Occipital lobe (tissue), 2 donors: Measurements from ENCODE around the gene FANCD2OS. TPM values are rescaled to one million over a fixed set of nuclear protein-coding genes. Genes with fewer than 3 reads are reported as not detected.
A peak's percentile ranks its signal among the peaks of the same experiment; 100 is the strongest.
"Not testable (repeated sequence)": the region's sequence is repeated elsewhere in the genome, so short reads cannot be mapped to it uniquely, and the experiment has no call there.

Experiments used
- DNase-seq: peaks from one replicate; lab custom pipeline; 2025; lab: John Stamatoyannopoulos, UW
- total RNA-seq: library from RNA; depleted of rRNA; stranded (reverse); fragments of >200 nt; gene quantifications from one replicate; pipeline ENCODE4 v1.2.3, GENCODE V29; 2014

FANCD2OS gene, protein sequence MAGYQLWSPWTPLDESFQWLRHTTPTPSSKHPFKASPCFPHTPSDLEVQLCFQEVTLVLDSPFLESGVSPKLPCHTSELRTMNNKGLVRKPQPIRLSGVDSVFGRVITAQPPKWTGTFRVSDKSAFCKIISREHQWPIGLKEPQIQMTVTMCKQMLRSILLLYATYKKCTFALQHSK
- not detected for total RNA-seq

DNA sequence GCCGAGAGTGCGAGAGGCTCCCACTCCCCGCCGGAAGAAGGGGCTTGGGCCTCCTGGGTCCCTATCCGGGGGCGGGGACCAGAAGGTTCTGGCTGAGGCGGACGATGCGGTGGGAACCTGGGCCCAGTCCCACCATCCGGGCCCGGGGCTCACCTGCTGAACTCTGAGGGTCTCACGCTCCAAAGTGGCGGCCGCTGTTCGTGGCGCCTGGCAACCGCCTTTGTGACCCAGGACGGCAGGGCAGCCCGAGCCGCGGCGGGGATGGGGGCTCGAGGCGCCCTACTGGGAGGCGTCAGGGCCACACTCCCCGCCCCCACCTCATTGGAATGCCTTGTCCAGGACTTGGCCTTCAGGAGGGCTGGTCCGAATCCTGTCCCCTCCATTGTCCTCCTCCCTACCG lies at the start of gene FANCD2OS:
FANCD2OS (minus strand) TSS at position 165 of the 400 bp plus-strand sequence. CDS start 3,481 bp downstream, outside the sequence.
- DNase-seq, result no peak

GRCh38 chr3:10157031-10157430 lies 49.0 kb upstream of the FANCD2OS start:
- DNase-seq, result no peak

GRCh38 chr3:10155658-10156057 lies 47.6 kb upstream of the FANCD2OS start:
- DNase-seq, result no peak

GRCh38 chr3:10155123-10155472 lies 47.0 kb upstream of the FANCD2OS start:
- no peak for DNase-seq

DNA sequence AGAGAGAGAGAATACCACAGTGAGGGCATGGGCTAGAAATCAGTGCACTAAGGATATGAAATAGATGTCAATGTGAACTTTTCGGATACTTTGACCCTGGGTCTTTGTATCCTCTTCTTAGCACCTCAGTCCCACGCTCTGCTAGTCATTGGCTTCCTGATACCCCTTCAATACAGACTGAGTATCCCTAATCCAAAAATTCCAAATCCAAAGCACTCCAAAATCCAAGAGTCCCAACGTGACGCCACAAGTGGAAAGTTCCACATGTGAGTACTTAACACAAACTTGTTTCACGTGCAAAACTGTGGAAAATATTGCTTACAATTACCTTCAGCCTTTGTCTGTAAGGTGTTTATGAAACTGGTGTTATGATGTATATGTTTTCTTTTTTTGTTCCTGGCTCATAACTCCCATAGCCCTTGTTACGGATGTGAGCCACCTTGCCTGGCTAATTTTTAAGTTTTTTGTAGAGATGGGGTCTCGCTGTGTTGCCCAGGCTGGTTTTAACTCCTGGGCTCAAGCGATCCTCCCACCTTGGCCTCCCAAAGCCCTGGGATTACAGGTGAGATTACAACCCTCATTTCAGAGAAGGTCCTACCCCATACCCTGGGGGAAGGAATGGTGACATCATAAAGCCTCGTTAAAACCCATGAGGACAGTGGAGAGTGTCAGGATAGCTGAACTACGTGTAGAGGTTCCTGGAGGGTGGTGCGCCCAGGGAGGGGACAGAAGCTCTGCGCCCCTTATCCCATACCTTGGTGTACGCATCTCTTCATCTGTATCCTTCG lies 46.5 kb upstream of the FANCD2OS start:
- no peak for DNase-seq

DNA sequence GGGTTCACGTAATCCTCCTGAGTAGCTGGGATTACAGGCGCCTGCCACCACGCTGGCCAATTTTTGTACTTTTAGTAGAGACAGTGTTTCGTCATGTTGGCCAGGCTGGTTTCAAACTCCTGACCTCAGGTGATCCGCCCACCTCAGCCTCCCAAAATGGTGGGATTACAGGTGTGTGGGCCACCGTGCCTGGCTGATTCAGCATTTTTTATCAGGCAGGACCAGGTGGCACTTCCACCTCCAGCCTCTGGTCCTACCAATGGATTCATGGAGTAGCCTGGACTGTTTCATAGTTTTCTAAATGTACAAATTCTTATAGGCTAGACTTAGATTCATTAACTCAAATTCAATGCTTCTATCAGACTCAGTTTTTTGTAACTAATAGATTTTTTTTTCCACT lies 42.9 kb upstream of the FANCD2OS start:
- no peak for DNase-seq

- DNase-seq, result no peak
These were observed 41.2 kb upstream of the FANCD2OS start for GRCh38 chr3:10149226-10149625.

GRCh38 chr3:10145685-10146084 lies 37.6 kb upstream of the FANCD2OS start:
- no peak for DNase-seq

- DNase-seq, result no peak
These were observed 34.9 kb upstream of the FANCD2OS start for GRCh38 chr3:10142707-10143560.

- no peak for DNase-seq
These were observed 33.0 kb upstream of the FANCD2OS start for GRCh38 chr3:10140996-10141546.

DNA sequence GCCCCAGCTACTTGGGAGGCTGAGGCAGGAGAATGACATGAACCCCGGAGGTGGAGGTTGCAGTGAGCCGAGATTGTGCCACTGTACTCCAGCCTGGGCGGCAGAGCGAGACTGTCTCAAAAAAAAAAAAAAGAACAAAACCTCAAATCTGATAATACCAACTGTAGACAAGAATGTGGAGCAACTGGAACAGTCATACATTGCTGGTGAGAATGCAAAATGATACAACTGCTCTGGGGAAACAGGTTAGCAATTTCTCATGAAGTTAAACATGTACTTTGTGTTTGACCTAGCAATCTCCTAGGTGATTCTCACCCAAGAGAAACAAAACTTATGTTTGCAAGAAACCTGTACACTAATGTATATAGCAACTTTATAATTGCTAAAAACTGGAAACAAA lies 29.1 kb upstream of the FANCD2OS start:
- no peak for DNase-seq

- no peak for DNase-seq
These were observed 28.5 kb upstream of the FANCD2OS start for GRCh38 chr3:10136426-10137005.

- not testable (repeated sequence) for DNase-seq
These were observed 27.8 kb upstream of the FANCD2OS start for GRCh38 chr3:10135872-10136271.

- DNase-seq, result no peak
These were observed 14.7 kb upstream of the FANCD2OS start for GRCh38 chr3:10122724-10123123.

- DNase-seq, result no peak
These were observed 13.0 kb upstream of the FANCD2OS start for GRCh38 chr3:10121064-10121463.

DNA sequence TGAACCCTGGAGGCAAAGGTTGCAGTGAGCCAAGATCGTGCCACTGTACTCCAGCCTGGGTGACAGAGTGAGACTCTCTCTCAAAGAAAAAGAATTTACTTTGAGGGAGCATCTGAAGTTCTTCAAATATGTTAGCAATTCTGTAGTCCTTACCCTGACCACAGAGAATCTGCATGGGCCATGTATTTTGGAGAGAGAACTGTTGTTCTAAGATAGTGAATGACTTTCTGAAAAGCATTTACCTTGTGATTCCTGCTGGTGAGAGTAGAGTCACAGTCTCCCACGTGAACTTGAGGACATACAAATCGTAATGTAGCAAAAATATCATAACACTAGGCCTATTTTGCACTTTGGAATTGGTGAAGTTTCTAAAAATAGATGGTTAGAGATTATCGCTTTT lies 11.3 kb upstream of the FANCD2OS start:
- DNase-seq, result no peak

DNA sequence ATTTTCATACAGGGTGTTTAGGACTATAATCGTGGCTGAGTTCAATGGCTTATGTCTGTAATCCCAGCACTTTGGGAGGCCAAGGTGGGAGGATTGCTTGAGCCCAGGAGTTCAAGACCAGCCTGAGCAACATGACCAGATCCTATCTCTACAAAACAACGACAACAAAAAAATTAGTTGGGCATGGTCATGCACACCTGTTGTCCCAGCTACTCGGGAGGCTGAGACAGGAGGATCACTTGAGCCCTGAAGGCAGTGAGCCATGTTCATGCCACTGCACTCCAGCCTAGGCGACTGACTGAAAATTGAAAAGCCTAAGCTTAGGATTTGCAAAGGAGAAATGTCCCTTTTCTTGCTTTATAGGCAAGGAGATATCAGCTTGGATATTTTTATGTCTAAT lies 8.9 kb upstream of the FANCD2OS start:
- DNase-seq, result no peak

- no peak for DNase-seq
These were observed 8.0 kb upstream of the FANCD2OS start for GRCh38 chr3:10116138-10116460.

GRCh38 chr3:10115326-10116137 lies 7.5 kb upstream of the FANCD2OS start, which contains the start of gene BRK1:
BRK1 (plus strand) TSS chr3:10115675; CDS start chr3:10115702, 27 bp downstream.
- peak; percentile 89 for DNase-seq

DNA sequence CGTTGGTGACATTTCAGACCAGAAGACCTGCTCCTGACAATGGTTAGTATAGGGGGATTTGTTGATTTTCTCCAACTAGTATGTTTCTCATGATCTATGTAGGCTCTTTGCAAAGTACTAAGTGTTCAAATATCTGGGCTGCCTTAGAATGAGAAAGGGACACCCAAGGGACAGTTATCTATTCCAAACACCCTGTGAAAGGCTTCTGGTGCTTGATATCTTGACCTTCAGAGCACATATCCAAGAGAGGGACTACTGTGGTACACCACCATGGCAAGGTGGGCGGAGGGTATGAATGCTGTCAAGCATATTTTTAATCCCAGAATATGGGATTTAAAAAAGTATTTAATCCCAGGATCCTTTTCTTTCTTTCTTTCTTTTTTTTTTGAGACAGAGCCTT lies 1.1 kb downstream of the FANCD2OS start:
- no peak for DNase-seq

- no peak for DNase-seq
These were observed 9.0 kb downstream of the FANCD2OS start for GRCh38 chr3:10099041-10099440.
